ENCODE results near the gene MYL6.

Gene MYL6

GRCh38 chr12:56189918-56190694 is 31.9 kb downstream of the MYL6 start:
- DNase-seq (ENCODE audit: low read depth): peak; percentile 85

DNA sequence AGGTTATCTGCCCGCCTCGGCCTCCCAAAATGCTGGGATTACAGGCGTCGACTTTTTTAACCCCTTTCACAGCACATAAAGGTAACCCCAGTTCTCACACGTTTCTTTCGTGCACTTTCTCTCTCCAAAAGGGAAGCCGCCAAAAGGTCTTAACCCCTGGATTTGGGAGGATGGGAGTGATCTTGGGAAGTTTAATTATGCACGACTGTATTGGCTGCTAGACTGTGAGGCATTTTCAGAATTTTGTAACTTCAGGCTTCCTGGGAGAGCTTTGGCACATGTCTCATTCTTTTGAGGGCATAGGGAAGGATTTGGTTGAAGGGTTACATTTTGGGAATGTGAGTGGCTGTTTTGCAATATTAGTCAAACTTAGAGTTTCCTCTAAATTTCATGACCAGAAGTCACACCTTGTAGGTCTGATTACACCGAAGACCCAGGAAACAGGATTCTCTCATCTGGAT is 32.6 kb downstream of the MYL6 start:
- no peak for DNase-seq (ENCODE audit: low read depth)

- DNase-seq (ENCODE audit: low read depth): no peak
These were observed 34.4 kb downstream of the MYL6 start for GRCh38 chr12:56192582-56192981.

- peak; percentile 71 for DNase-seq (ENCODE audit: low read depth)
These were observed 34.9 kb downstream of the MYL6 start for GRCh38 chr12:56193025-56193578.

DNA sequence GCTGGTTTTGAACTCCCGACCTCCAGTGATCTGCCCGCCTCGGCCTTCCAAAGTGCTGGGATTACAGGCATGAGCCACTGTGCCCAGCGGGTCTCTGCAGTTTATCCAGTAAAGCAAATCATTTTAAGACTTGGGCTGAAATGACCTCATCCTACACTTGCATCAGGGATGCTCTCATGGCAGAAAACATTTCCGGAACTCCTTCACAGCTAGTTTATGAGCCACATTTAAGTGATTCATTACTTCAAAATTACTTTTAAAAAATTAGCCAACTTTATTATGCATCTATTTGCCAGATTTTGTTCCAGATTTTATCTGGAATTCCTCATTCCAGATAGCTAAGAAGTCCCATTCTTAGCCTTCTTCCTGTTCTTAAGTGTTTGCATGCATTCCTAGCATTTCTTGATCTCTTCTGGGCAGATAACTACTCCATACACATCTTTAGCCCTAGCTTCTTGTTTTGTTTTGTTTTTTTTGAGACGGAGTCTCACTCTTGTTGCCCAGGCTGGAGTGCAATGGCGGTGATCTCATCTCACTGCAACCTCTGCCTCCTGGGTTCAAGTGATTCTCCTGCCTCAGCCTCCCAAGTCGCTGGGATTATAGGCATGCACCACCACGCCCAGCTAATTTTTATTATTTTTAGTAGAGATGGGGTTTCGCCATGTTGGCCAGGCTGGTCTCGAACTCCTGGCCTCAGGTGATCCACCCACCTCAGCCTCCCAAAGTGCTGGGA is 38.8 kb downstream of the MYL6 start:
- peak; percentile 98 for DNase-seq (ENCODE audit: low read depth)

DNA sequence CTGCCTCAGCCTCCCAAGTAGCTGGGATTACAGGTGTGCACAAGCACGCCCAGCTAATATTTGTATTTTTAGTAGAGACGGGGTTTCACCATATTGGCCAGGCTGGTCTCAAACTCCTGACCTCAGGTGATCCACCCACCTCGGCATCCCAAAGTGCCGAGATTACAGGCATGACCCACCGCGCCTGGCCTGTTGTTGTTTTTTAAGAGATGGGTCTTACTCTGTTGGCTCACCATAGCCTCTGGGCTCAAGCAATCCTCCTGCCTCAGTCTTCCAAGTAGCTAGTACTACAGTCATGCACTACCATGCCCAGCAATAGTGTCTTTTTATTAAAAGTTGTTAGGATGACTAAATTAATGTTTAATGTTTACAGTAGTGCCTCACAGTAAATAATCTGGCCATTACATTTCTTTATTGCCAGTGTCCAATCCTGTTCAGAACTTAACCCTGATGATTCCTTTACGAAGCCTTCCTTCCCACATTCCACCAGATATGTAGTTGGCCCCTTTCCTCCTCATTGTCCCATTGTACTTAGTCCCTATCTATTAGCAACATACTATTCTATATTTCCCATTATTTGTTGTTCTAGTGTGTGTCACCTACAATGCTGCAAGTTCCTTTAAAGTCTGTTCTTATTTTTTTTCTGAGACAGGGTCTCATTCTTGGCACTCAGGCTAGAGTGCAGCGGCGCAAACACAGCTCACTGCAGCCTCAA is 39.9 kb downstream of the MYL6 start:
- no peak for DNase-seq (ENCODE audit: low read depth)

DNA sequence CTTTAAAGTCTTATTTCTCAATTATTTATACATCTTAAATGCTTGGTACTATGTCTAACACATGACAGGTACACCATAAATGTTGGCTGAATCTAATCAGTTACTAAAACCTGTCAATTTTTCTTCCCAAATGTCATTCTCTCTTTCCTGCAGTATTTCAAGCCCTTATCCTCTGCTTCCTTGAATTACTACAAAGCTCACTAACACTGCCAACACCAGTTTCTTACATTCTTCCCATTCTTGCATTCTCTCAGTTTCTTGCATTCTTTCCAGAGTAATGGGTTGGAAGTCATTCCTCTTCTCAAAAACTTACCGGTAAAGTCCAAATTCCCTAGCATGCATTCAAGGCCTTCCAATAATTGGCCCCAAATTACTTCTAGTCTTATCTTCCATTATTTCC is 40.7 kb downstream of the MYL6 start:
- no peak for DNase-seq (ENCODE audit: low read depth)

DNA sequence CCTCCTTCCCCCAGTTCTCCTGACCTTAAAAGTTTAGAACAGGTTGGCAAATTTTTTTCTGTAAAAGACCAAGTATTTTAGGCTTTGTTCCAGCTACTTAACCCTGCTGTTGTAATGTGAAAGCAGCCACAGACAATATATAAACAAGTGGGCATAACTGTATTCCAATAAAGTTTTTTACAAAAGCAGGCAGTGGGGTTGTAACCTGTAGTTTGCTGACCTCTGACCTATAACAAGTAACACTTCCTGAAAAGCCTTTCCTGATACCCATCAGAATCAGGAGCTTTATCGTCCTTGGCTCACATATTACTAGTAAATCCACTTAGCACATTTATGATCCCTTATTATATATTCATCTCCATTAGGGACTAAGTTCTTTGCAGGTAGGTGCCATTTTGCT is 44.2 kb downstream of the MYL6 start:
- no peak for DNase-seq (ENCODE audit: low read depth)

DNA sequence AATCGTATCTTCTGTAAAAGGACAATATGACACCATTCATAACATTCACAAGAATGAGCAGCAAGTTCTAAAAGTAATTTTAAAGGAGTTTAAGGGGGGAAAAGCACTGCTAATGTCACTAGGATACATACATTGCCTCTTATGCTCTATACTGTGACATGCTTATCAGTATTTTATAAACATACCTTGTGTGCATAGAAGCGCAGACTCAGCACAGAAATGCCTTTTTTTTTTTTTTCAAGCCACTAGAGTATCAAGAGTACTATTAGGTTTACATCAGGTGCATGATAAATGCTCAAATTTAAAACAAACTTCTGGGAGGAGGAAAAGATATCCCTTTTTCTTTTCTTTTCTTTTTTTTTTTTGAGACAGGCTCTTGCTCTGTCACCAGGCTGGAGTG is 44.7 kb downstream of the MYL6 start:
- no peak for DNase-seq (ENCODE audit: low read depth)

GRCh38 chr12:56204275-56204674 is 46.1 kb downstream of the MYL6 start:
- DNase-seq (ENCODE audit: low read depth): no peak

GRCh38 chr12:56205445-56205844 is 47.3 kb downstream of the MYL6 start:
- no peak for DNase-seq (ENCODE audit: low read depth)

DNA sequence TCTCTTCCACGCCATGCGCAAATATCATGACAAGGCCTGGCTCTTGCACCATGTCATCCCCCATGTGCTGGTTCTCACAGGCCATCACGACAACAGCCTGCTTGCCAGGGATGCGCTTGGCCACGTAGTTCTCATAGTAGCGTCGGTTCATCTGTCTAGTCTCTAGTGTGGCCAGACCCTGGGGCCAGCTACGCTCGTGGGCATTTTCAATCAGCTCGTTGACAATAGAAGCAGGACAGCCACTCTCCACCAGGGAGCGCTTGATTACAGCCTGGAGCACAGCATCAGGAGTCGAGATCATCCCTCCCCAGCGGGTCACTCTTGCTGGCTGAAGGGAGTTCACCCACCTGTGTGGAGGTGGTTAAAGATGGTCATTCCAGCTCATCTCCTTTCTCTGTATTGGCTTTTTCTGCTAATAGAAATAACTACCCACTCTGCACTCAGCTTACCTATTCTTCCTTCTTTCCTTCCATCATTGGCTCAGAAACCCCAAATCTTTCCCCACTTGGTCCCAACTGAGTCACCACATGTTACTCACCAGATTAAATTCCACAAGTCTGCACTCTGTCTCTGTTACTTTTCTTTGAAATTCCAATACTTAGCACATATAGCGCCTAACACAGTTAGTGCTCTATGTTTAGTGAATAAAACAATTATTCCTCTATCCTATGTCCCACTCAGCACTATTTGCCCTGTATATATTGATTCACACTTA is 48.5 kb downstream of the MYL6 start:
- DNase-seq (ENCODE audit: low read depth): no peak

- DNase-seq (ENCODE audit: low read depth): no peak
These were observed 49.8 kb downstream of the MYL6 start for GRCh38 chr12:56208006-56208405.
